DMS79 treated with DMSO at 0.1 percent for 48 hours (cell line): ENCODE results near the gene GNG7.
"Not testable (repeated sequence)": the region's sequence is repeated elsewhere in the genome, so short reads cannot be mapped to it uniquely, and the experiment has no call there.

Source experiments
- DNase-seq: peaks from one replicate; lab custom pipeline; 2025; lab: John Stamatoyannopoulos, UW

Gene GNG7

DNA sequence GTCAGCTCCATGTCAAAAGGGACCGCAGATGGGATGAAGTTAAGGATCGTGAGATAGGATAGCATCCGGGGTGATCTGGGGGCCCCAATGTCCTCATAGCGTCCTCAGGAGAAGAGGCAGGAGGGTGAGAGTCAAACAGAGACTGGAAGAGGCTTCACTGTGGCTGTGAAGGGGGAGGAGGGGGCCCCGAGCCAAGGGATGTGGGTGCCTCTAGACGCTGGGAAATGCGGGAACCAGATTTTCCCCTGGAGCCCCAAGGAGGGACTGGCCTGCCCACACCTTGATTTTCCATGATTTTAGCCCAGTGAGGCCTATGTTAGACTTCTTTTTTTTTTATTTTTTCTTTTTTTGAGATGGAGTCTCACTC is 61.2 kb downstream of the GNG7 start:
- no peak for DNase-seq

DNA sequence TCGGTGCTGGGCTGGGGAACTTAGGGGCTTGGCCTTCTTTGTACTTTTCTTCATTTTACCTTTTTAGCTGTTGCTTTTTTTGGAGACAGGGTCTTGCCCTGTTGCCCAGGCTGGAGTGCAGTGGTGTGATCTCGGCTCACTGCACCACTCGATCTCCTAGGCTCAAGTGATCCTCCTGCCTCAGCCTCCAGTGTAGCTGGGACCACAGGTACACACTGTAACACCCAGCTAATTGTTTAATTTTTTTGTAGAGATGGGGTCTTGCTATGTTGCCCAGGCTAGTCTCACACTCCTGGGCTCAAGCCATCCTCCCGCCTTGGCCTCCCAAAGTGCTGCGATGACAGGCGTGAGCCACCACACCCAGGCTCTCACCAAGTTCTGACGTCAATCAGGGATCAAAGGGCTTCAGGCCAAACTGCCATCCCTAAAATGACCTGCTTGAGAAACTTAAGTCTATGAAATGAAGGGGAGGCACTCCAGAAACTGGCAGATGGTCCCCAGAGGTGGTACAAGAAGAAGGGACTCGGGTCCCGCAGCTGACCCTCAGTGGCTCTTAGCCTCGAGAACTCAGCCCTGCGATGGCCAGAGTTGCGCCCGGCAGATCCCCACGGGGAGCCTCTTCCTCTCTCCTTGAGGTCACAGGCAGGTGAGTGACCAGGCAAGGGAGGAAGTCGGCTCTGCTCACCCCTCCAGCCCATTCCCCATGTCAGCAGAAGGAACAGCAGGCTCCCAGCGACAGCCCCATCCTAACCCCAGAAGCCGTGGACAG is 61.7 kb downstream of the GNG7 start:
- DNase-seq: no peak

DNA sequence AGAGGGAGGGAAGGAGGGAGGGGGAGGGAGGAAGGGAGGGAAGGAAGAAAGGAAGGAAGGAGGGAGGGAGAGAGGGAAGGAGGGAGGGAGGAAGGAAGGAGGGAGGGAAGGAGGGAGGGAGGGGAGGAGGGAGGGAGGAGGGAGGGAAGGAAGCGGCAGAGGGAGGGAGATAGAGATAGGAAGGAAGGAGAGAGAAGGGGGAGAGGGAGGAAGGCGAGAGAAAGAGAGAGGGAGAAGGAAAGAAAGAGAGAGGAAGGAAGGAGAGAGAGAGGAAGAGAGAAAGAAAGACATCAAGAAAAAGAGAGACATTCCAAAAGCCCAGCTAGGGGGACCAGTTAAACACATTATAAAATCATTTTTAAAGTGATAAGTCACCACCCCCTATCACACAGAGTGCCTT is 62.5 kb downstream of the GNG7 start:
- DNase-seq: no peak

DNA sequence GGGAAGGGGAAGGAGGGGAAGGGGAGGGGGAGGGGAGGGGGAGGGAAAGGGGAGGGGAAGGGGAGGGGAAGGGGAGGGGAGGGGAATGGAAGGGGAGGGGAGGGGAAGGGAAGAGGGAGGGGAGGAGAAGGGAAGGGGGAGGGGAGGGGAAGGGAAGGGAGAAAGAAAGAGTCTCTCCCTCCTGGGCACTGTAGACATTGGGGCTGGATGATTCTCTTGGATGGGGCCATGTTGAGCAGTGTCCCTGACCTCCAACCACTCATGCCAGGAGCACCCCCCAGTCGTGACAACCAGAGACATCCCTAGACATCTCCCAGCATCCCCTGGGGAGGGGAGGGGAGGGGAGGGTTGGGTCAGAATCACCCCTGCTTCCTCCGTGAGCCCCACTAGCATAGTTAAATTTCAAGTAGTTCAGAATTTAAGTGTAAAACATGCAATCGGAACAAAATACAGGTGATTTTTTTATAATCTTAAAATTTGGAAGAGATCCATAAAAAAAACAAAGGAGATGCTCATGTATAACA is 64.0 kb downstream of the GNG7 start:
- DNase-seq: no peak

DNA sequence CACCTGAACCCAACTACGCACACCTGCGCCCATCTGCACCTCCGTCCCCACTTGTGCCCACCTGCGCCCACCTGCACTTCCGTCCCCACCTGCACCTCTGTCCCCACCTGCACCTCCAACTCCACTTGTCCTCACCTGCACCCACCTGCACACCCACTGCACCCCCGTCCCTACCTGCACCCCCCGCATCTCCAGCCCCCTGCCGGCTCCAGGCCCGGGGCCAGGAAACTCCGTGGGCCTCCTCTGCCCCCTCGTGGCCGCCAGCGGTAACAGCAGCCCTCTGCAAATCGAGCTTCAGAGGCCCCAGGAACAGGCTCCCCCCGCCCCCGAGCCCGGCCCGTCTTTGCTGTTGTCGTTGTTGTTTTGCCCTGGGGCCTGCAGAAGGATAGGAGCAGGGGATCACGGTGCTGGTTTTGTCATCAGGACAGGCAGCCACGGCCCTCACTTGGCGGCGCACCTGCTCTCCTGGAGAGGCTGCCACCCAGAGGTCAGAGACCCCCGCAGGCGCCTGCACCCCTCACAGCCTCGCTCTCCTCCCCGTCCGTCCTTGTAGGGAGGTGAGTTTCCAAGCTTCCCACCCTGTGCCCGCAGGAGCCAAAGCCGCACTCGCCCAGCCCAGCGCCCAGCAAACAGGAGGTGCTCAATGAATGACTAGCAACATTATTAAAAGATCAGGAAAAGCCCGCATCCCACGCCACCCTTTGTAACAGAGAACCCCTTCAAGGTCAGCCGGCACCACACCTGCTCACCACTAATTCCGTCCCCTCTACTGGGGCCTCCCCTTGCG is 65.4 kb downstream of the GNG7 start:
- peak; percentile 16 for DNase-seq

DNA sequence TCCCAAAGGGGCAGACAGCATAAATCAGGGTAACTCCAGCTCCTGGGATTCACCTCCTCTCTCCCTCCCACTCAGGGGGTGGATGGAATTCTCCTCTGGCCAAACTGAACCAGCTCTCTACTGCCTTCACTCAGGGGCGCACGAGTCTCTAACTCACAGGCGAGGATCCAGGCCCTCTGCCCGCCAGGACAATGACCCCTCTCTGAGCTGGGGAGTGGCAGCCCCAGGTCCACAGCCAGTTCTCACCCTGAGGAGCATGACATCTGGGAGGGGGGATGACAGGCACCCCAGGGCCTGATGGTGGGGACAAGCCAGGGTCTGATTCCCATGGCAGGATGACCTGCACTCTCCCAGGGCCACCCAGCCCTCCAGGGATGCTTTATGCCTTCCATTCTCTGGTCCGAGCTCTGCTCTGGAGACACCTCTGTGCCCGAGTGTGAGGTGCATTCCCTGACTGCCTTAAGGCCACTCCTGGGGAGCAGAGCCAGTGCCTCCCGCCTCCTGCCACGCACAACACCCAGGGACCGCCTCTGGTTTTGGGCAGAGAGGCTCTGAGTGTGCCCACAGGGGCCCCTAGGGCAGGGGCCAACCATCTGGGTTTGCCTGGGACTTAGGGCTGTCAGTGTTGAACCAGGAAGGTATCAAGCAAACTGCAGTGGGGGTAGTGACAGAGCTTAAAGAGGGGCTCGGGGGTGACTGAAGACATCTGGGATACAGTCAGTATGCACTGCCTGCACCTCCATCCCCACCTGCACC is 66.2 kb downstream of the GNG7 start:
- no peak for DNase-seq

DNA sequence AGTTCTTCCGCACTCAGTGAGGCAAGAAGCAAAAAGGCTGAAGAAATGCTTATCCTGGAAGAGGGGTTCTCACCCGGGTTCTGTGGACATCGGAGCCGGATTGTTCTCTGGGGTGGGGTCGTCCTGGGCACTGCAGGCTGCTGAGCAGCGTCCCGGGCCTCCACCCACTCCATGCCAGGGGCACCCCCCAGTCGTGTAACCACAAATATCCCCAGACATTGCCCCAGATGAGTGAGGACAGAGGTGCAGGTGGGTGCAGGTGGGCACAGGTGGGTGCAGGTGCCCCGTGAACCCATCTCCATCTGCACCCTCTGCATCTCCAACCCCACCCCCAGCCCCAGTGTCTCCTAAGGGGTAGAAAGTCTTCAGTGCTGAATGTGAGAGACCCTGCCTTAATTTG is 67.5 kb downstream of the GNG7 start:
- DNase-seq: no peak

DNA sequence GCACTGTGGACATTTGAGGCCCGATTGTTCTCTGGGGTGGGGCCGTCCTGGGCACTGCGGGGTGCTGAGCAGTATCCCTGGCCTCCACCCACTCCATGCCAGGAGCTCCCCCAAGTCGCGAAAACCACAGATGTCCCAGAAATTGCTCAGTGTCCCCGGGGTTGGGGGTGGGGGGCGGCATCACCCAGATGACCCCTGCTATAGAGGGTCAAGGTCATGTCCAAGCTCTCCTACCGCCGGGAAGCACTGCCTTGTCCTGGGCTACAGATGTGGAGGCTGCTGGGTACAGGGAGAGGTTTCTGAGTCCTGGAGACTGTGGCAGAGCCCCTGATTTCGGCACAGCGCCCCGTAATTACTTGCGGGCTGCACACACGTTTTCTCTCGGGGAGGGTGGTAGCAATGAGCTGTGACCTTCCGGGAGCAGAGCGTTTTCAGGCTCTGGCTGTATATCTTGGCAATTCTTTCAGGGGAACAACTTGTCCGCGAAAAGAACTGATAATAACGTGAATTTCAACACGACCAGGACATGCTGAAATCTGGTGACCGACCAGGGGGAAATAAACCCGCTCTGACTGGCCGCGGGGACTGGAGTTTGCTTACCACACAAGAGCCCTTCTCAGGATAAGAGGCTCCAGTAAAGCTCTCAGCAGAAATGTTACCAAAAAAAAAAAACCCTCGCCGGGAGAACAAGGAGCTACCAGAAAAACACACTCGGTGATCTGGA is 68.1 kb downstream of the GNG7 start:
- peak; percentile 81 for DNase-seq

DNA sequence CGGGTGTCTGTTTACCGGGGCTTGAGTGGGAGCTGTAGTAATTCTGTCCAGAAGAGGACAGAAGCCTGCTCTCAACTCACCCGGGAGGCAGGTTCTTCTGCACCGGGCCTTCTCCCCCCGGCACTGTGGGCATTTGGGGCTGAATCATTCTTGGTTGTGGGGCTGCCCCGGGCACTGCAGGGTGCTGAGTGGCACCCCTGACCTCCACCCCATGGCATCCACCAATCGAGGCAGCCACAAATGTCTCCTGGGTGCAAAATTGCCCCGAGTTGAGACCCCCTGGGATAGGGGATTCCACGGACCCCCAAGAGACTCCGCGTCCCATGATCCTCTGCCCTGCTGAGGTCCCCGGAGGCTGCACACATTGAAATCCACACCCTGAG is 68.8 kb downstream of the GNG7 start:
- no peak for DNase-seq

DNA sequence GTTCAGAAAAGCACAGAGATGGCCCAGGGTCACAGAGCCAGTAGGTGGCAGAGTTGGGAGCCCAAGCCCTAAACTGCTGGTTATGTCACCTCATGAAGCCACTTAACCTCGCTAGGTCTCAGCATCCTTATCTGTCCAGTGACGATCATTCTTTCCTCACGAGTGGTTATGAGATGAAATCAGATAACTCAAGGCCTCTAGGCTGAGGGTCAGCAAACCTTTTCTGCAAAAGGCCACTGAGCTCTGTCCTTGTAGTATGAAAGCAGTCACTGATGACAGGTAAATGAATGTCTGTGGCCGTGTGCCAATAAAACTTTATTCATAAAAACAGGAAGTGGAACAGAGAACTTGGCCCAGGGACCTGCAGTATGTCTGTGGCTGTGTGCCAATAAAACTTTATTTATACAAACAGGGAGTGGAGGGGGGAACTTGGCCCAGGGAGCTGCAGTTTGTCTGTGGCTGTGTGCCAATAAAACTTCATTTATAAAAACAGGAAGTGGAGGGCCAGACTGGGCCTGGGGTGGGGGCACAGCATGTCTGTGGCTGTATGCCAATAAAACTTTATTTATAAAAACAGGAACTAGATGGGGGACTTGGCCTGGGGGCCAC is 71.2 kb downstream of the GNG7 start:
- DNase-seq: no peak

DNA sequence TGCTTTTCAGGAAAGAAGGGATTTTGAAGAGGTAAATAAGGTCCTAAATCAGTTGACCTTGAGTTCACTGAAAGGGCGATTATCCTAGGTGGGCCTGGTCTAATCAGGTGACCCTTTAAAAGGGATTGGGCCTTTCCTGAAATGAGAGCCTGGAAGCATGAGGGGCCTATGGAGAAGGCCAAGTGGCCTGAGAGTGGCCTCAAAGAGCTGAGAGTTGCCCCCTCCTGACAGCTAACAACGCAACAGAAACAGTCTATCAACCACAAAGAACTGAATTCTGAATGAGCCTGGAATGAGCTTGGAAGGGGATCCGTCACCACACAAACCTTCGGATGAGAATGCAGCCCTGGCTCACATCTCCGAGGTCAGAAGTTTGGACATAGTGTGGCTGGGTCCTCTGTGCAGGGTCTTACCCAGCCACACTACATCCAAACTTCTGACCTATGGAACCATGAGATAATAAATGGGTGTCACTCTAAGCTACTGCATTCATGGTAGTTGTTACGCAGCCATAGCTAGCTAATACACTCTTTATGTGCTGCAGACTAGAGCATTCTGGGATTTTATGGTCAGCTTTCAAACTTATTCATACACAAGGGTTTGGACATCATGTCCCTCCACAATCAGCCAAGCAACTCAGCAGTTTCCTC is 72.0 kb downstream of the GNG7 start:
- DNase-seq: no peak

DNA sequence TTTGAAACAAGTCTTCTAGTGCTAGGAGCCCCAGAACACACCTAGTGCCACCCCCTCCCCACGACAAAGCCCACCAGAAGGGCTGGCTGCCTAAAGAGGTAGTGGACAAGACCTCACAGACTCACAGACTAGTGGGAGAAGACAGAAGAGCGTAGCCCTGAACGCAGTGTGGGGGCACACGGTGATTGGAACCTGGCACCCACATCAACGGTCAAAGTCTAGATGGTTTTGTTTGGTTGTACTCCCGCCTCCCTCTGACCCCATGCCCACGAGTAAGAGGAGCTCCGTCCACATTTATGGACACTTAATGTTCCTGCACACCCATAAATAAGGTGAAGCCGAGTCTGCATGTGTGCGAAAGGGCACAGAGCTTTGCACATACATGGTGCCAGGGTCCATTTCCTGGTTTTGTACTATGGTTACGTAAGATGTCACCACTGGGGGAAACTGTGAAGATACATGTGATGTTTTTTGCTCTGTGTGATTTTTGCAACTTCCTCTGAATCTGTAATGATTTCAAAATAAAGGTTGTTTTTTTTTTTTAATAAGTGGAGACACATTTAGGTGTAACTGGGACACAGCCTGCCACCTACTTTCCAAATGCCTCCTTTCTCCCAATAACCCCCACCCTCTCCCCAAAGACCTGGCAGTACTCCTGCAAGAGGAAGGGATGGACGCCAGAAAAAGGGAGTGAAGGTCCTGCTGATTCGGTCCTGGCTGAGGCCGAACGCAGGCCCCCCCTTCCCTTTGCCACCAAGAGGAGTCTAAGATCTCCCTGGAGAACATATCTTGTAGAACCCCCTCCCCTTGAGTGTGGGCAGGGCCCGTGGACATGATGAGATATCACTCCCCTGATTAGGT is 72.8 kb downstream of the GNG7 start:
- DNase-seq: no peak

DNA sequence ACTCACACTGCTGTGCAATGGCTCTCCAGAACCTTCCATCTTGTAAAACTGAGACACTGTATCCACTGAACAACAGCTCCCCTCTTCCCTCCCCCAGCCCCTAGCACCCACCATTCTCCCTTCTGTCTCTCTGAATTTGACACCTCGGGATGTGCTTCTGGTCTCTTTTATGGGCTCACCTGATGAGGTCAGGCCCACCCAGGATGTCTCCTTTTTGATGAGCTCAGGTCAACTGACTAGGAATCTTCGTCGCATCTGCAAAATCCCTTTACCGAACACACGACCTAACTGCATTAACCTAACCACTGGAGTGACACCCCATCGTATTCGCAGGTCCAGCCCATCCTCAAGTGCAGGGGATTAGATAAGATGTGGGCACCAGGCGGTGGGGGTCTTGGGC is 73.9 kb downstream of the GNG7 start:
- DNase-seq: no peak

DNA sequence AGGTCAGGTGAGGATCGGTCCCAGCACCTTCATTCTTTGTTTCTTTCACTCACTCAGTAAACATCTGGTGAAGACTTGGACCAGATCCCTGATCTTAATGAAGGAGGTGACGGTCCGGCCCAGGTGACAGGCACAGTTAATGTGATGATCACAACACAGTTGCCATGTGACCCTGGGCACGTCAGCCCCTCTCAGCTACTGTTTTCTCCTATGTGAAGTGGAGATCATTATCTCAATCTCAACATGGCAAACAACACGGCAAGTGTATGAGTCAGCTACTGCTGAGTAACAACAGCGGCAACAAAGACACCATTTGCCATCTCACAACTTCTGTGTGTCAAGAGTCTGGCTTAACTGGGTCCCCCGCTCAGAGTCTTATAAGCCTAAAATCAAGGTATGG is 74.6 kb downstream of the GNG7 start:
- no peak for DNase-seq

DNA sequence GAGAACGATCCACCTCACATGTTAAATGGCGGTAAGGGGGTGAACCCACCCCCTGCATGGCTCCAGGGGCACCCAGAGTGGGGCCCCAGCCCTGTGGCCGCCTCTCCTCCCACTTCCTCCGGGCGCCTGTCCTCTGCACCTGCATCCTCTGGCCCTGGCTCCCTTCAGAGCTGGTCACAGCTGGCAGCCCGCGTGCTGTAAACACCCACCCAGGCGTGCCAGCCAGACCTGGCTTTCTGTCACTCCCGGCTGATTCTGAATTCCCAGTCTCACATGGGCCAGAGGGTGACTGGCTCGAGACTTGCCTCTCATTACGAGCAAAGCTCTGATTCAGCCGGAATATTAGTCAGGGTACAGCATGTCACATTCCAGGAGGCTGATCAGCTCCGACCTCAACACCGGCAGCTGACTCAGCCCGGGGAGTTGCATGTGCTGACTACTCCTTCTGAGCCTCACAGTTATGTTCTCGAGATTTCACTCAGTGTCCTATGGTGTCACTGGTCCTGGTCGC is 75.1 kb downstream of the GNG7 start:
- DNase-seq: peak; percentile 20

DNA sequence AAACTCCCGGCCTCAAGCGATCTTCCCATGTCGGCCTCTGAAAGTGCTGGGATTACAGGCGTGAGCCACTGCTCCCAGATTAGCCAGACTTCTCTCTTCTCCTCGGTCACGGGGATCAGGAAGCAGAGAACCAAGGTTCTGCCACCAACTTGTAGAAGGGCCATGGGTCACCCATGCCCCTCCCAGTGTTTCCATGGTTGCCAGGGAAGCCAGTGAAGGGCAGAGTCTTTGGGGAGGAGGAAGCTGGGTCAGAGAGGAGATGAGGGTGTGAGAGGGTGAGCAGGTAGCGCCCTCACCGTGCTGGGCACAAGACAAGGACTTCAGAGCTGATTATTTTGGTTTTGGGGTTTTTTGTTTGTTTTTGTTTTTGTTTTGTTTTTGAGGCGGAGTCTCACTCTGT is 77.1 kb downstream of the GNG7 start:
- DNase-seq: no peak

DNA sequence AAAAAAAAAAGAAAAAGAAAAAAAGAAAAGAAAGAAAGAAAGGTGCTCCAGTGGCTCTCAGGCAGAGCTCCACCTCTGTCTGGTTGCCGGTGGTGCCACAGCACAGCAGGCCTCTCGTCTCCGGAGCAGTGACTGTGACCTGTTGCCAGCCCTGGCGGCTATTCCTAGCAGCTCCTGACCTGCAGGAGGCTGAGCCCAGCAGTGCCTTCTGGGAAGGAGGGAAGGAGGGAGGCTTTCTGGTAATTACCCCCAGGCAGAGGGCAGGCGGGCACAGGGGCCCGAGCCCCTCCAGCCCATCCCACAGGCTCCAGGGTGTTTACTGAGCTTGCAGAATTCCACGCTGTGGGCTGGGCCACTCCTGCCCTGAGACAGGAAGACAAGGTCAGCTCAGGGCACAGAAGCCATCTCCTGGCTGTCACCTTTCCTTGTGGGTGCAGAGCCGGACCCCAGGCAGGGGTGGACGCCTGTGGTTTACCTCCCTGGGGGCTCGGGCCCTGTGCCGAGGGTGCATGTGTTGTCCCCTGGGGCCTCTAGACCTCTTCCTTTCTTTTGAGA is 77.9 kb downstream of the GNG7 start:
- peak; percentile 86 for DNase-seq

DNA sequence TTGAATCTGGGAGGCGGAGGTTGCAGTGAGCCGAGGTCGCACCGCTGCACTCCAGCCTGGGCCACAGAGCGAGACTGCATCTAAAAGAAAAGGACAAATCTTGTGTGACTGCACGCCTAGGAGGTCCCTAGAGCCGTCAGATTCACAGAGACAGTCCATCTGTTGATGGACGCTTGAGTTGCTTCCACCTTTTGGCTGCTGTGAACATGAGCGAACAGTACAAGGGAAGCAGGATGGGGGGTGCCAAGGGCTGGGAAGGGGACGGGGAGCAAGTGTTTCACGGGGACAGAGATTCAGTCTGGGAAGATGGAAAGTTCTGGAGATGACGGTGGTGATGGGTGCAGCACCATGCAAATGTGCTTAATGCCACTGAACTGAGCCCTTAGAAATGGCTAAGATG is 78.7 kb downstream of the GNG7 start:
- DNase-seq: no peak

DNA sequence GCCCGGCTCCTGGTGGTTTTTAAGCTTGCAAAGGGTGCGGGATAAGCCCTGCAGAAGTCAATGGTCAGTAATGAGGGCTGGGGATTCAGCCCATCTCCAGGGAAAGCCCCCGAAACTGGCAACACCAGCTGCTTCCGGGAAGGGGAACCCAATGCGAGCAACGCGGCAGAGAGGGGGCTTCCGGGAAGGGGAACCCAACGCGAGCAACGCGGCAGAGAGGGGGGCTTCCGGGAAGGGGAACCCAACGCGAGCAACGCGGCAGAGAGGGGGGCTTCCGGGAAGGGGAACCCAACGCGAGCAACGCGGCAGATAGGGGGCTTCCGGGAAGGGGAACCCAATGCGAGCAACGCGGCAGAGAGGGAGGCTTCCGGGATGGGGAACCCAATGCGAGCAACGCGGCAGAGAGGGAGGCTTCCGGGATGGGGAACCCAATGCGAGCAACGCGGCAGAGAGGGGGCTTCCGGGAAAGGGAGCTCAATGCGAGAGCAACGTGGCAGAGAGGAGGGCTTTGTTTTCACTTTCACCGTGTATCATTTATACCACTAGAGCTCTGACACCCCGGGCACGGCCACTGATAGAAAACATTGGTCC is 80.0 kb downstream of the GNG7 start:
- not testable (repeated sequence) for DNase-seq
